HG02938 (cell line): ENCODE measurements around the gene IGF2BP2.
"Not testable (repeated sequence)": the region's sequence is repeated elsewhere in the genome, so short reads cannot be mapped to it uniquely, and the experiment has no call there.

Experiments
- ATAC-seq: cut with Tn5 transposase; IDR thresholded peaks from one replicate; pipeline ENCODE4 v1.9.1; 2021; ENCODE audit warnings: mild to moderate bottlenecking, moderate library complexity; ENCODE audit not compliant: unreplicated experiment

IGF2BP2 gene

DNA sequence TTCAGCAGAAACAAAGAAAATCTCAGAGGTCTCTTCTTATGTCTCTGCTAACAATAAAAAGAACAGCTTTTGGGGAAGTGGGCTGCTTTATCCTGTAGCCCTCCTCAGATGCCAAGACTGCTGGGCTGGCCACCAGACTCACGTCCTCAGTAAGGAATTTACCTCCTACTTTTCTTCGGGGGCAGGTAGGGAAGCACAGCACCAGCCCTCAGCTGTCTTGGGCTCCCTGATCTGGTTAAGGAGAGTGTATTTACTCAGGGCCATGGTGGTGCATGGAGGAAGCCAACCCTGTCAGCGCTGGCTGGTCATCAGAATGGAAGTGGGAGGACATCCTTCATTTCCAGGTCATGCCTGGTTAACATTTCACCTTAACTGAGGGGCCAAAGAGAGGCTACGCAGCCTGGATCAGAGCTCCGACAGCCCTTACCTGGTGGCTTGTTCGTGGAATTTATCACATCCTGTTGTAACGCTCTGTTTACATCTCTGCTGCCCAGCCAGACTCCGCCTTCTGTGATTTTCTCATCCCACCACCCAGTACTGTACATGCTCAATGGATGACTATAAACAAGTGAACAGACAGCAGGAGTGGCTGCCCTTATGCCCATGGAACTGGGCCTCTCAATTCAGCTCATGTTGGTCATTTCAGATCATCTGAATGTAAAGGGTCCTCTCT, 108.3 kb downstream of the IGF2BP2 start:
- no peak for ATAC-seq

DNA sequence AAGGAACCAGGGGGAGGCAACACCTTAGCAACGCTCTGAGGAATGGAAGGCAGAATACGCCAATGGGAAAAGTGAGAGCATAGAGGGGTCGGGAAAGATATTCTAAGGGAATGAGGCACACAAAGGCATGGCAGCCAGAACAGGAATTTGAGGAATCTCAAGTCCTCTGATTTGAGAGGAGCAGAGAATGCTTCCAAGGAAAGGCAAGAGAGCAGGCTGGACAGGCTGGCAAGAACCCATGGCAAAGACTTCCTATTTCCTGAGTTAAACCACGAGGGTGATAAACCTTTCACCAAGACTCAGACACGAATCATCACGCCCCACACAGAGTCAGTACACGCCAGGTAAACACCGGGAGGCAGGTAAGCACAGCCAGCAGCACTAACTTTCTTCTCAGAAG, 109.8 kb downstream of the IGF2BP2 start:
- no peak for ATAC-seq

DNA sequence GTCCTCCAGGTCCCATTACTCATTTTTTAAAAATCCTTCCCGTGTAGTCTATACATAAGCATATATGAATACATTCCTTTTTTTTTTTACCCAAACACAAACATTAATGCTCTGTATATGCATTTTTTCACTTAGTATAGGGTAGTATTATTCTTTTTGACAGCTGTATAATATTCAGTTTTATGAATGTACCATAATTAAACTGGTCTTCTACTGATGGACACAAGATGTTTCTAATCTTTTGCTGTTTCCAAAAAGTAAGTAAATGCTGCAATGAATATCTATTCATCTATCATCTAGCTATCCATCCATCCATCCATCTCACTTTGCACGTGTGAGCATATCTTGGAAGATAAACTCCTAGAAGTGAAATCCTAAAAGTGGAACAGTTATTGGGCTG, 110.8 kb downstream of the IGF2BP2 start:
- ATAC-seq: no peak

DNA sequence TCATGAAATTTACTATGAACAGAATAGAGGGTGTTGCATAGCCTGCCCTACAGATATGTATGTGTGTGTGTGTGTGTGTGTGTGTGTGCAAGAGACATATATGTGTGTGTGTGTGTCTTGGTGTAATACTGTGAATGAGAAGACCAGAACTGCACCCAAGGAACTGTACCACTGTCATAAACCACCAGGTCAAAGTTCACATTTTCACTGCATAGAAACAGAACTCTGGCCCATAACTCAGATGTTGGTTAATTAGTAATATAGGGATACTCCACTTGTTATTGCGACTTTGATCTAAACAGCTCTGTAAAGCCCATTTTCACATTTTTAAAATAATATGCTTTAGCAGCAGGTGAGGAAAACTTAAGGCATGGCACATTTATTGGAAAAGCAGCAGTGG, 111.8 kb downstream of the IGF2BP2 start:
- ATAC-seq: no peak

DNA sequence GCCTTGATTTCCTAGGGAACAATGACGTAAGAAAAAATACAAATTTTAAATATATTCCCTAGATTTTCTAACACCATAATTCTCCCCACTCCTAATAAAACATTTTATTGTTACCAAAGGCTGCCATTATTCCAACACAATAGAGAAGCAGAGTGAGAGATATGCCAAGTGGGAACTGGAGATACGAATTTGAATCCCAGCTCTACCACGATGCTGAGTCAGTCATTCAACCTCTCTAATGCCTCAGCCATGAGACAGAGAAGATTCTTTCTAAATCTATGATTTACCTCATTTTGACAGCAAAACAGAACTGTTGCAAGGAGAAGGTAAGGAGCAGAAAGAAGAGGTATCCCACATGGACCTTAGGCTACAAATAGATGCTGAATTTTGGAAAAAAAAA, 112.5 kb downstream of the IGF2BP2 start:
- ATAC-seq: no peak

DNA sequence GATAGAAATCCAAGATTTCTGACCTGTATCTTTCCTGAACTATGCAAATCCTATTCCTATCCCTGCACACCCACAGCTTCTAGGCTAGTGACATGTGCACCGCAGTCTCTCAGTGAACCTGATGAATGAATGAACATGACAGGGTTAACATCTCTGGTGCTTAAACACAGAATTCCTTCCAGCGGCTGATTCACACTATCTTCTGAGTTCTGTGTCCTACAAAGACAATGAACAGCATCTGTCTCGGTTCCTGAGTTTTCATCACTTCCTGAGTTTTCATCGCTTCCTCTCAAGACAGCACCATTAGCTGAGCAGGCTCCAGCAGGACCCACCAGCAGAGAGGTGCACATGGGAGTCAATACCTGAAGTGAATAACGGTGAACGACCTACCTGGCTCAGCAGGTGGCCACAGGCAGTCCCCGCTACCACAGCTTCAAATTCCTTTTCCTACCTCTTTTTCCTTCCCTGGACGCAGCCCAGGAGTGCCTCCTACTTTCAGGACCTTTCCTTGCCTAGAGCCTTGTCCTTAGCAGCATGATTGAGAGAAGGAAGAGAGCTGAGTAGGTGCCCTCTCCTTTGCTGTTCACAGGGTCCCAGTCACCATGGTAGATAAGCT, 113.5 kb downstream of the IGF2BP2 start:
- no peak for ATAC-seq

DNA sequence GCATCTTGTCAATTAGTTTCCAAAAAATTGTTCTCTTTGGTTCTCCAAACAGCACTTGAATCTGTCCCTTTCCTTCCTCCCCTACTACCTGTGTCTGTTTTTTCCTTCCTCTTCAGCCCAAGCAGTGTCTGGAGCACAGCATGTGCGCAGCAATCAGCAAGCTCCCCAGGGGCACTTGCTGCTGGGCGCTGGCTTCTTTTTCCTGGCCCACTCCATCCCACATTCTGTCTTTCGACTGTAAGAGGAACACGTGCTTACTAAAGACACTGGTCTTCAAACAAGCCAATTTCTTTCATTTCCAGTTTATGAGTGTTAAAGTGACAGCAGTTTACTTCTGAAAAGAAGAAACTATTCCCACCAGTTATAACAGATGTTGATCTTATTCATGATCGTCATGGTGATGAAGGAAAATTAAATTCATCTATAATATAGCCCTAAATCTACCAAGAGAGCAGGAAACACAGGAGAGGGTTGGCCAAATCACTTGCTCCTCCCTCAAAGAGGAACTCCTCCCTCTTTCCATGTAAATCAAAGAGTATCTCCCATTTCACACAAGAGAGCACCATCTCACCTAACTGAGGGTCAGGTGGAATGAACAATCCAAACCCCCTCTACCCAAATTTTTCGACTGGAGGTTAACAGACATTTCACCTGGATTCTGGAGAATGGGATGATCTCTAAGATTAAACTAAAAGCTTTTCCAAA, 115.4 kb downstream of the IGF2BP2 start:
- ATAC-seq: no peak

DNA sequence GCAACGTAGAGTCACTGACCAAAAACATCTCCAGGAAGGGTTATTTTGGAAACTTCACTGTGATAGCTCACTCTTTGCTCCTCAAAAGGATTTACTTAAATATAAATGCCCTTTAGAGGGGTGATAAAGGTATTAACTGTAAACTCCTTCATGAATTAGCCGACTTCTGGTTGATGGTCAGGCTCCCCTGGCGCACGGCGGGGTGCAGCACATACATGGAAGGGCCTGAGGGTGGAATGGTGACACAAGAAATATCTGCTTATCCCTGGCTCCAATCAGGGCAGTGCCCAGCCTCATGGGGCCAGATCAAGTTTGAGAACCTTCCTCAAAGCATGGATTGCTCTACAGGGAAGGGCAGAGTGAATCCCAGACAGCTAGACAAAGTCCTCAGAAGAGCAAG, 116.5 kb downstream of the IGF2BP2 start:
- ATAC-seq: no peak

DNA sequence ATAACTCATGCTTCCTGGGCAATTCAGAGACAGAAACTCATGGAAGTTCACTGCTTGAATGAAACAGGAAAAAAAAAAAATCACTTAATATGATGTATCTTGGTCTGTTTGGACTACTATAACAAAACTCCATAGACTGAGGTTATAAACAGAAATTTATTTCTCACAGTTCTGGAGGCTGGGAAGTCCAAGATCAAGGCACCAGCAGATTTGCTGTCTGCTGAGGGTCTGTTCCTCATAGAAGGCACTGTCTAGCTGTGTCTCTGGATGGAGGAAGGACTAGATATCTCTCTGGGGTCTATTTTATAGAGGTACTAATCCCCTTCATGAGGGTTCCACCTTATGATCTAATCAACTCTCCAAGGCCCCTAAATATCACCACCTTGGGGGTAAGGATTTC, 119.3 kb downstream of the IGF2BP2 start:
- ATAC-seq: no peak

DNA sequence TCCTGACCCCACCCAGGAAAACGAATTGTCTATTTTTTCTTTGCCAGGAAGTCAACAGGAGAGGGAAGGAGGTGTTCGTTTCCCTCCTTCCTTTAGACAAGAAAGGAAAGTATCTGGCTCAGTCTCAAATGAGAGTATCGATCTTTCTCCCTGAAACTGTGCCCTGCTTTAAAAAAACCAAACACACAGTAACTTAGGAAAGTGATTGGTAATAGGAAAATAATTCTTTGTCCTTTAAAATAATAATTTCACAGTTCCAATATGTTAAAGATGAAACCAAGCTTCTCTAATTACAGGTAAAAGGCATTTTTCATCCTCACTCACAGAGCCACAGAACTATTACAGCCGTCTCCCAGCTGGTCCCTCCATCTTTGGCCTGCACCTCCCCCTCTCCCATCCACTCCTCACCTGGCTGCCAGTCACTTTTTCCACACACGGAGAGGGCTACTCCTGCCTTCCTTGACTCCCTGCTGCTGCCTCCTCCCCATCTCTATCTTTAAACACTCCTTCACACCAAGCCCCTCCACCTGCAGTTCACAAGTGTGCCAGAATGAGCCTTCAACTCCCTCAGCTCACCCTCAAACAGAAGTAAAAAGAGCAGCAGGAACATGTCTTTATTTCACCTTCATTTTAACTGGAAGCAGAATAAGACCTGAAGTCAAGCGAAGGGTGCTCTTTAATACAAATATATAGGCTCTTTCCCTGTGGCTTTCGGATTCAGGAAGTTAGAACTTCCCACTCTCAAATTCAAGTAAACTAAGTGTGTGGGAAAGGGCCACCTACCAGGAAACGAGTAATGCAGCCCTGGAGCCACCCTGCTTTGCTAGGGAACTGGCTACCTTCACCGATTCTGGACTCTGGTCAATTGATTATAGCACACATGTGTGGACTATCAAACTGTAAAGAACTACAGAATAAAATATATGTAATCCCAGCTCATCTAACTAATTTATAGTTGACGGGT, 122.3 kb downstream of the IGF2BP2 start:
- no peak for ATAC-seq

DNA sequence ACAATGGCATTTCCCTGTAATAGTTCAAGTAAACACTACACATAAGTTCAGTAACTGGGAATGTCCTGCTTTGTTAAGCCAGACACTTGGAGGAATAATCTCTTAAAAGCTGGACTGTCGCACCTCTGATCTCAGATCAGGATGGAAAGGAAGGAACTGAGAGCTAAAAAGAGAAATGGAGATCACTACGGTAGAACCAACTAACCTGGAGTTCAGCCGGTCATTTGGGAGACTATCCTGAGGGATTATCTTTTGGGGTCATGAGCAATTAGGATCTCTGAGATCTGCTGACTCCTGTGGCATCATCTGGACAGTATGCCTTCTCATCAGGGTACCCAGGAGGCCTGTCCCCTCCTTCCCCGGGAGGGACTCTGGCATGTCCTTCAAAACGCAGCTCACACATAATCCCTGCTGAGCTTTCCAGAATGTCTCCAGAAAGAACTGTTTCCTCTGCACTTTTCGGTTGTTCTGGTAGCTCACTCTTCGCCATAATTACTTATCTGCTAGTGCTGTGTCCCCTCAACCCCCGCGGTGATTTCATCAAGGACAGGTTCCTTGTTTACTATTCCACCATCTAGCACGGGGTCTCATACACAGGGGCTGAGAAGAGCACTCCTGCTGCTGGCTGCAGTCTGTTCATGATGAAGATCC, 123.1 kb downstream of the IGF2BP2 start:
- no peak for ATAC-seq

DNA sequence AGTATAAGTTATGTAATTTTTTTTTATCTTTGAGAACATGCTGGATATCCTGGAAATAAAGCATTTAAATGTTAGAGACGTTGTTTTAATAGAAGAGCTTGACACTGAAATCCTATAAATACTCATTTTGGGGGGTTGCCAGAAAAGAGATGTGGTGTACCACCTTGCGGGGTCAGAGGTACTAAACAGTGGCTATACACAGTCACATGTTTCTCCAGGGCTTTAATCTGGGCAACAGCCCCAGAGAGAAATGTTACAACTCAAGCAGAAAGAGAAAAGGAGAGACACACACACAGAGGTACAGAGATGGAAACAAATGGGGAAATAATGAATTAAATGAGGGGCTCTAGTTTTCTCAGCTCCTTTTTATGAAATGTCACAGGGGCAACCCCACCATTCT, 124.9 kb downstream of the IGF2BP2 start:
- no peak for ATAC-seq

DNA sequence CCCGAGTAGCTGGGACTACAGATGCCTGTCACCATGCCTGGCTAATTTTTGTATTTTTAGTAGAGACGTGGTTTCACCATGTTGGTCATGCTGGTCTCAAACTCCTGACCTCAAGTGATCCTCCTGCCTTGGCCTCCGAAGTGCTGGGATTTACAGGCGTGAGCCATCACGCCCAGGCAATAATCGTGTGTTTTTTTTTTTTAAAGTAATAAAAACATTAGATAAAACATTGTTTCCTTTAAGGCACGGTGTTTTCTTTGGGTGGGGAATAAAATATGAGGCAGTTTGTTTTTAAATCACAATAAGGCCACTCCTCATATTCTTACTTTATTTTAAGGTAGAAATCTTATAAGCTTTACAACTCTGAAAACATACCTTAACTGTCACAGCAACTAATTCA, 127.6 kb downstream of the IGF2BP2 start:
- ATAC-seq: not testable (repeated sequence)

DNA sequence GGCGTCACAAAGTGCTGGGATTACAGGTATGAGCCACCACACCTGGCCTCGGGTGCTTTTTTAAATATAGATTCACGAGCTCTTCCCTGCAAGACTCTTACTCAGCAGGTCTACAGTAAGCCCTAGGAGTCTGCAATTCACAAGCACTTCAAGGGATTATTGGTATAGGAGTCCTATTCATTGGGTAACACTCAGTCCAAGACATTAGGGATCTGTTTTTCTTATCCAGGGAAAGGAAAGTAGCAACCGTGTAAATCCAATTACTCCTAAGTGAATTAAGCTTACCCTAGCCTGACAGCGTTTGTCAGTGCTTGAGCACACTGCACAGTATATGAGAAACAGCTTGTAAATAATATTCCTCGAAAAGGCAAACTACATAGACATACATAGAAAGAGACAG, 128.8 kb downstream of the IGF2BP2 start:
- no peak for ATAC-seq

DNA sequence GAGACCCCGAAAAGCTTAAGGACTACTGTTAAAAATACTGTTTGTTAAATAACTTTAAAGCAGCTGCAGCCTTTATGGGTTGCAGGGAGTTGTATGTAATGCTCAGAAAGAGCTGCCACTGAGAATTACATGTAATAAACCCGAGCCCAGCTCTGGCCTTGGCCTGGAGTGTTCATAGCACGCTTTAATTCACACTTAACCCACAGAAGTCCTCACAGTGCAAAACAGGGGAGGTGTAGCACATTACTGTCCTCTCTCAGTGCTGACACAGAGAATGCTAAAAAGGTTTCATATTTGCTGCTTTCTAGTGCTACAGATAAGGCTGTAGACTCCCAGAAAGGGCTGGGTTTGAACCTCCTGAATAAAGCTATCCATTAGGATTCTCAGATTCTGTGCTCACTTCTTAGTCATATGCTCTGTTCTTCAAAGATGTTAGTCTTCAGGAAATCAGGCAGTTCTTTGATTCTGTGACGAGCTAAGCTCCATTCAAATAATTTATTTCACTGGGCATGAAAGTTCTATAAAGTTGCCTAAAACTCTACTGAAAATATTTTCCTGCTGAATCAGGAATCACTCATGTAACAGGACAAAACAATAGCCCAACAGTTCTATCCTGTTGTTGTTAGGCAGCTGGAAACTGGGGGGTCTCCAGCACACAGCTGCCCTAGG, 130.7 kb downstream of the IGF2BP2 start:
- ATAC-seq: no peak

DNA sequence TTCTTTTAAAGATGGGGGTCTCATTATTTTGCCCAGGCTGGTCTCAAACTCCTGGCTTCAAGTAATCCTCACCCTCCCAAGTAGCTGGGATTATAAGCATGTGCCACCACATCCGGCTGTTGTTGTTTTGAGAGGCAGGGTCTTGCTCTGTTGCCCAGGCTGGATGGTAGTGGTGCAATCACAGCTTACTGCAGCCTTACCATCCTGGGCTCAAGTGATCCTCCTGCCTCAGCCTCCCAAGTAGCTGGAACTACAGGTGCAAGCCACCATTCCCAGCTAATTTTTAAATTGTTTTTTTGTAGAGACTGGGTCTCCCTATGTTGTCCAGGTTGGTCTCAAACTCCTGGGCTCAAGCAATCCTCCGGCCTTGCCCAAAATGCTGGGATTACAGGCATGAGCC, 133.2 kb downstream of the IGF2BP2 start:
- ATAC-seq: no peak

DNA sequence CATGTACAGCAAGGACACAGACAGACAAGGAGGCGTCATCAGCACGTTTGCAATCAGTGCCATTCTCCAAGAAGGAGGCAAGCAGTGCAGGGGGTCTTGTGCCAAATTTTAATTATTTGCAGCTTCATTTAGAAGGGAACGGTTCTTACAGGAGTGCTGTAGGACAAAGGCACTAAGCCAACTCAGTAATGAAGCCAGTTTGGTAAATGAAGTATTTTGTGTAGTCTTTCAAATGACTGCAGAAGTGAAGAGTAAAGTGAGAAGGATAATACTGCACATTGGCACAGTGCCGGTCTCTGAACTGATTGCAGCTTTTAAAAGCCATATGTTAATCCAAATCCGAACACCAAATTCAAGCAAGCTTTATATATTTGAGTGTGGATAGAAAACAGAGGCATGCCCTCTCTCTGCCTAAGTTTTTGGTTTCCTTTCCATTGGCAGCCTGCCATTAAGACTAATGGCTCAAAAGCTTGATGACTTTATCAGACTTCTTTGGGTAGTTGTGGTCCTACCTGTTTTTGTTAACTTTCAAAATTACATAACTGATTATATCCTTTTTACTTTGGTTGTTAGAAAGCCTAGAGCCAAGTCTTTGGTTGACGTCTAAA, 137.5 kb downstream of the IGF2BP2 start:
- ATAC-seq: no peak

DNA sequence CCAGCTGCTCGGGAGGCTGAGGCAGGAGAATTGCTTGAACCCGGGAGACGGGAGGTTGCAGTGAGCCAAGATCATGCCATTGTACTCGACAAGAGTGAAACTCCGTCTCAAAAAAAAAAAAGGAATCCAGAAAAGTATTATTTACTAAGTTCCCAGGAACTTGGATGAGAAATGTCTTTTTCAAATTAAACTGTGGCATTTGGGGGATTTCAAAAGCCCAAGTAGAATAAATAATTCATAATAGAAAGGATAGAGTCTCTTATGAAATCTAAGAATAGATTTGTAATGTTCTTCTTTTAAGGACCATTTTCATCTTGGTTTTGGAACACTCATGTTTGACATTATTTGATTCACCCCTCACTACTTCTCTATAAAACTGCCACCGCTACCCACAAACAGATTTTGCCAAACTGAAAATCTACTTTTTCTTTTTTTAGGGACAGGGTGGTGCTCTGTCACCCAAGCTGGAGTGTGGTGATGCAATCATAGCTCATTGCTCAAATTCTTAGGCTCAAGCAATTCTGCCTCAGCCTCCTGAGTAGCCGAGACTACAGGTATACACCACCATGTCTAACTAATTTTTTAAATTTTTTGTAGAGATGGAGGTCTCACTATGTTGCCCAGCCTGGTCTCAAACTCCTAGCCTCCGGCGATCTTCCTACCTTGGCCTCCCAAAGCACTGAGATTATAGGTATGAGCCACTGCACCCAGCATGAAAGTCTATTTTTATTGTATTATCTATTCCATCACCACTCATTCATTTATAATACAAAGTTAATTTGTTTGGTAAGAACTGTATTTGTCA, 139.4 kb downstream of the IGF2BP2 start:
- ATAC-seq: no peak

DNA sequence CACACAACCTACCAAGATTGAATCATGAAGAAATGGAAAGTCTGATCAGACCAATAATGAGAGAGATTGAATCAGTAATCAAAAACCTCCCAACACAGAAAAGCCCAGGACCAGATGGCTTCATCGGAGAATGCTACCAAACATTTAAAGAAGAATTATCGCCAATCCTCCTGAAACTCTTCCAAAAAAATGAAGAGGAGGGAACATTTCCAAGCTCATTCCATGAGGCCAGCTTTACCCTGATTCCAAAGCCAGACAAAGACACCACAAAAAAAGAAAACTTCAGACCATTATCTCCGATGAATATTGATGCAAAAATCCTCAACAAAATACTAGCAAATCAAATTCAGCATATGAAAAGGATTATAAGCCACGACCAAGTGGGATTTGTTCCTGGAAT, 144.6 kb downstream of the IGF2BP2 start:
- ATAC-seq: no peak
